Measurements from ENCODE around the gene PAK1IP1.
"Not testable (repeated sequence)": the region's sequence is repeated elsewhere in the genome, so short reads cannot be mapped to it uniquely, and the experiment has no call there.

PAK1IP1 gene, protein sequence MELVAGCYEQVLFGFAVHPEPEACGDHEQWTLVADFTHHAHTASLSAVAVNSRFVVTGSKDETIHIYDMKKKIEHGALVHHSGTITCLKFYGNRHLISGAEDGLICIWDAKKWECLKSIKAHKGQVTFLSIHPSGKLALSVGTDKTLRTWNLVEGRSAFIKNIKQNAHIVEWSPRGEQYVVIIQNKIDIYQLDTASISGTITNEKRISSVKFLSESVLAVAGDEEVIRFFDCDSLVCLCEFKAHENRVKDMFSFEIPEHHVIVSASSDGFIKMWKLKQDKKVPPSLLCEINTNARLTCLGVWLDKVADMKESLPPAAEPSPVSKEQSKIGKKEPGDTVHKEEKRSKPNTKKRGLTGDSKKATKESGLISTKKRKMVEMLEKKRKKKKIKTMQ

DNA sequence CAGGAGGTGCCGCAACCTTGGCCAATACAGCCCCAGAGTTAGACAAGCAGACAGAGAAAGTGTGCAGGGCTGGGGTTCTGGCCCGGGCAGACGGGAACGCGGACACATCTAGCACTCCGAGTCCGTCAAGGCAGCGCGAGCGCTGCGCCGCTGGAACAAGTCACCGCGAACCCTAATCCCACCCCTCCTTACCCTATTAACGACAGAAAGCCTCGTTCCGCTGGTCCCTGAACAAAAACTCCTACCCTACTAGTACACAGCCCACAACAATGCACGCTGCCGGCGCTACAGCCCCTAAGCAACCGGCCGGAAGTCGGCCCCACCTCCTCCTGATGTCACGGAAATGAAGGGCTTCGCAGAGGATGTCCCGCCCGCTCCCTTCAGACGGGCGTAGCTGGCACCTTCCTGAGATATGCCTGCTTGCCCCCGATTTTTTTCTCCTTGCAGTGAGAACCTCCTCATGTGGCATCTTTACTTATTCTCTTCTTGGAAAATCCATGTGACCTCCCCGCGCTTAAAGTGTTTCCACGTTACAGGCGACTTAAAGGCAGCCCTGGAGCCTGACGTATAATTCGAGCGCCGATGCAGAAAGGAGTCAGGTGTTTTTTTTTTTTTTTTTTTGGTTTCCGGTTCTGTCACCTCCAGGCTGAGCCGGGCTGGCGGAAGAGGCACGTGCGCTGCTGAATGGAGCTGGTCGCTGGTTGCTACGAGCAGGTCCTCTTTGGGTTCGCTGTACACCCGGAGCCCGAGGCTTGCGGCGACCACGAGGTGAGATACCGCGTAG lies at the start of gene PAK1IP1, which contains the start of gene C6orf52:
Gene PAK1IP1 (plus strand): TSS at position 671 of the 784 bp plus-strand sequence. CDS start 14 bp downstream, at position 685.
Gene C6orf52 (minus strand): TSS at position 315 of the 784 bp plus-strand sequence. CDS start 7,066 bp downstream, outside the sequence.
- DNase-seq (ENCODE audit: low read depth) = peak; percentile 95
- H3K4me3 ChIP-seq (ENCODE audit: low read depth, low read length) = peak within 1 kb of the TSS; percentile 98
- peak; percentile 7 for TF ChIP-seq CTCF (conservative IDR thresholded peaks at IDR 0.05; ENCODE audit: low read depth, low read length)

- no peak overlapping the region for H3K4me3 ChIP-seq (ENCODE audit: low read depth, low read length)
- no peak for TF ChIP-seq CTCF (conservative IDR thresholded peaks at IDR 0.05; ENCODE audit: low read depth, low read length)
- DNase-seq (ENCODE audit: low read depth) = no peak
Observed at GRCh38 chr6:10655508-10656055, 39.2 kb upstream of the PAK1IP1 start.

- peak overlapping the region; percentile 50 for H3K4me3 ChIP-seq (ENCODE audit: low read depth, low read length)
- no peak for TF ChIP-seq CTCF (conservative IDR thresholded peaks at IDR 0.05; ENCODE audit: low read depth, low read length)
- DNase-seq (ENCODE audit: low read depth) = peak; percentile 4
Observed at GRCh38 chr6:10658910-10659698, 35.7 kb upstream of the PAK1IP1 start.

GRCh38 chr6:10659699-10660348 lies 34.9 kb upstream of the PAK1IP1 start:
- DNase-seq (ENCODE audit: low read depth) = peak; percentile 14
- H3K4me3 ChIP-seq (ENCODE audit: low read depth, low read length) = peak overlapping the region; percentile 50

DNA sequence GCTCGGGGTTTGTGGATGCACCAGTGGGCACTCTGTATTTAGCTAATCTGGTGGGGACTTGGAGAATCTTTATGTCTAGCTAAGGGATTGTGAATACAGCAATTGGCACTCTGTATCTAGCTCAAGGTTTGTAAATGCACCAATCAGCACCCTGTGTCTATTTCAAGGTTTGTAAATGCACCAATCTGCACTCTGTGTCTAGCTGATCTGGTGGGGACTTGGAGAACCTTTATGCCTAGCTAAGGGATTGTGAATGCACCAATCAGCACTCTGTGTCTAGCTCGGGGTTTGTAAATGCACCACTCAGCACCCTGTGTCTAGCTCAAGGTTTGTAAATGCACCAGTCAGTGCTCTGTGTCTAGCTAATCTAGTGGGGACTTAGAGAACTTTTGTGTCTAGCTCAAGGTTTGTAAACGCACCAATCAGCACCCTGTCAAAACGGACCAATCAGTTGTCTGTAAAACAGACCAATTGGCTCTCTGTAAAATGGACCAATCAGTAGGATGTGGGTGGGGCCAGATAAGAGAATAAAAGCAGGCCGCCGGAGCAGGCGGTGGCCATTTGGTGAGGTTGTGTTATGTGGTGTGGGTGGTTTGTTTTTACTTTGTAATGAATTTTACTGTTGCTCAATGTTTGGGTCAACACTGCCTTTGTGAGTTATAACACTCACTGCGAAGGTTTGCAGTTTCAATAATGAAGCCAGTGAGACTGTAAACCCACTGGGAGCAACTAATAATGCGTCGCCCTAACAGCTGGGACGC lies 34.2 kb upstream of the PAK1IP1 start:
- not testable (repeated sequence) for DNase-seq (ENCODE audit: low read depth); H3K4me3 ChIP-seq (ENCODE audit: low read depth, low read length)

More at GRCh38 chr6:10659699-10660348, 34.9 kb upstream of the PAK1IP1 start:
- TF ChIP-seq CTCF (conservative IDR thresholded peaks at IDR 0.05; ENCODE audit: low read depth, low read length) = no peak

DNA sequence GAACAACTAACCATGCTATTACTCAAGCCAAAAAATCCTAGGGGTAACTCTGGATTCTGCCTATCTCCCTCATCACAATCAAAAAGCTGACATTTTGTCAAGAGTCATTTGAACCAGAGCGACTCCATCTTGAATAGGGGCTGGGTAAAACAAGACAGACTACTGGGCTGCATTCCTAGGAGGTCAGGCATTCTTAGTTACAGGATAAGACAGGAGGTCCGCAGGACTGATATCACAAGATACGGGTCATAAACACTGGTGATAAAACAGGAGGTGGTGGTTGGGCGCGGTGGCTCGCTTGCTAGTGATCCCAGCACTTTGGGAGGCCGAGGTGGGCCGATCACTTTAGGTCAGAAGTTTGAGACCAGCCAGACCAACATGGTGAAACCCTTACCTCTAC lies 32.6 kb upstream of the PAK1IP1 start:
- no peak for DNase-seq (ENCODE audit: low read depth)
- H3K4me3 ChIP-seq (ENCODE audit: low read depth, low read length) = no peak overlapping the region
- TF ChIP-seq CTCF (conservative IDR thresholded peaks at IDR 0.05; ENCODE audit: low read depth, low read length) = no peak
